GM19328 (cell line): ENCODE results near the gene CTNNA3.
"Not testable (repeated sequence)": the region's sequence is repeated elsewhere in the genome, so short reads cannot be mapped to it uniquely, and the experiment has no call there.

Experiments
- ATAC-seq: cut with Tn5 transposase; IDR thresholded peaks from one replicate; pipeline ENCODE4 v1.9.1; 2021; ENCODE audit warnings: mild to moderate bottlenecking, moderate library complexity; ENCODE audit not compliant: unreplicated experiment

The CTNNA3 gene

GRCh38 chr10:67606572-67606971 lies 89.4 kb downstream of the CTNNA3 start:
- no peak for ATAC-seq

GRCh38 chr10:67603701-67604100 lies 92.3 kb downstream of the CTNNA3 start:
- ATAC-seq = no peak

- ATAC-seq = no peak
Observed at GRCh38 chr10:67603086-67603485, 92.9 kb downstream of the CTNNA3 start.

DNA sequence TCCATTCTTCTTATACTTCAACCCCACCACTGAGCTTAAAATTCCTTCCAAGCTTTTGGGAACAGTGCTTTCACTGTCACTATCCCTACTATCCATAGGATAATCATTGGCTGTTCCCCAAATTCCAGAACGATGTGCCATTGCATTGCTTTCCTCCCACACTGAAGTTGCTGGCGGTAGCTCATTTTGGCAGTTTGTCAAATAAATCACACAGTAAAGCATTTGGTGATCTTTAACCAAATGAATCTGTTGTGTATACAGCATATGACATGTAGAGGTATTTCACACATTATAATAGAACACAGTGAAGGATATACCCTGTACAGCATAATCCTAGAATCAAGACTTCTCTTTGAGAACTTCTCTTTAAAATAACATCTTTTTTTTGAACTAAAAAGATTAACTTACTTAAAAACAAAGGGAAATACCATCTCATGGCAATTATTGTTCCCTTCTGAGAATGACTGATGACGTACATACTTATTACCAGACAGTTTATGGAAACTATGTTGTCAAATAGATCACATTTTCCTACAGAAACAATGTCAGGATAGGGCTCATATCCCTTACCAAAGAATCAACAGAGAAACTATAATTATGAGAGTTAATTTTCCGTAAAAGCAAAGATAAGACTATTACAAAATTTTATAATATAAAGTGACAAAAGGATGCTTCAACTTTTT lies 93.6 kb downstream of the CTNNA3 start:
- ATAC-seq = no peak

DNA sequence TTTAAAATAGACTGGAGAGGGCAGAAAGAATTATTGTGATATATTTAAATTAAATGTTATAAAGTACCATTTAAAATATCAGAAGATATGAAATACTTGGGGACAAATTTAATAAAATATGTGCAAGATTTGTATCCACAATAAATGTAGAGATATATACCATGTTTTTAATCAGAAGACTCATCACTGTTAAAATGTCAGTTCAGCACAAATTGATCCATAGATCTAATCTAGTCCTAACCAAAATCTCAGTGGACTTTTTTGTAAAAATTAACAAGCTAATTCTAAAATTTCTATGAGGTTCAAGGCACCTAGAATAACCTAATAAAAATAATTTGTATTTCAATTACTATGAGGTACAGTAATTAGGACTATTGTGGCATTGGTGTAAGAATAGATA lies 96.4 kb downstream of the CTNNA3 start:
- no peak for ATAC-seq

DNA sequence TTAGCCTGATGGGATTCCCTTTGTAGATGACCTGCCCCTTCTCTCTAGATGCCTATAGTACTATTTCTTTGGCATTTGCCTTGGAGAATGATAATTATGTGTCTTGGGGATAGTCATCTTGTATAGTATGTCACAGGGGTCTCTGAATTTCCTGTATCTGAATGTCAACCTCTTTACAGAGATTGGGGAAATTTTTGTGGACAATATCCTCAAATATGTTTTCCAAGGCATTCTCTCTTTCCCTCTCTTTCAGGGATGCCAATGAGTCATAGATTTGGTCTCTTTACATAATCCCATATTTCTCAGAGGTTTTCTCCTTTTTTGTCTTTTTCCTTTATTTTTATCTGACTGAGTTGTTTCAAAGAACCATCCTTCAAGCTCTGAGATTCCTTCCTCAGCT lies 99.4 kb downstream of the CTNNA3 start:
- no peak for ATAC-seq

GRCh38 chr10:67587771-67588170 lies 108.2 kb downstream of the CTNNA3 start:
- no peak for ATAC-seq

DNA sequence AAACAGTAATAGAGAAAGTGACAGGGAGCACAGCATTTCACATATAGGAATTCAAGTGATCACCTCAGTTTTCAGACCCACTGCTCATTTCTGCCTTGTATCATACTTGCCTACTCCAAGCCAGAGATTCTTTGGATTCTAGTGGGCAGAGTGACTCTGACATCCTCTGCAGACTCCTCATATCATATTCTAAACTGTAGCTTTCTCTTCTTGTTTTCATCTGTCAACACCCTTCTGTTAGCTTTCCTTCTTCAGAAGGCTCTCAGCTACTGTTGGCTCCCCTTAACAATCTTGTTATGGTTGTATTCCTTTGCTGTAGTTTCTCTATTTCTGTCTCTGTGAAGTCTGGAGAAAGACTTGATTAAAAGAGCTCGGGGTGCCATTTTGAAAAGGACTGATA lies 120.5 kb downstream of the CTNNA3 start:
- no peak for ATAC-seq

GRCh38 chr10:67573484-67573883 lies 122.5 kb downstream of the CTNNA3 start:
- ATAC-seq = no peak

GRCh38 chr10:67571503-67571902 lies 124.5 kb downstream of the CTNNA3 start:
- no peak for ATAC-seq

GRCh38 chr10:67558311-67558710 lies 137.7 kb downstream of the CTNNA3 start:
- not testable (repeated sequence) for ATAC-seq

DNA sequence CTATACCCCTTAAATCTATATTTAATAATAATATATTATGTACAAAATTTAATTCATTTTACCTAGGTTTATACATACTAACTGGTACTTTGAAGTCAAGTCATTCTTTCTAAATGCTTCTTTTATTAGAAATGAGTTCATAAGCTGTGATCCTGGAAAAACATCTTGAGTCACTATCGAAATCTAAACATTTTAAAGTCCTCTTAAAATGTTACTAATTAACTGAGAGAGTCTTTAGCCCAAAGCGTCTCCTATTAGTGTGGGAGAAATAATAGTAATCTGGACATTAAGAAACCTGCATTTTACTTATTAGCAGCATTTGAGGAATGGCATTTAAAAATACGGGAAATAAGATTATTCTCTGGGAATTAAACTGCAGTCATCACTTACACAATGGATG lies 142.7 kb downstream of the CTNNA3 start:
- no peak for ATAC-seq

DNA sequence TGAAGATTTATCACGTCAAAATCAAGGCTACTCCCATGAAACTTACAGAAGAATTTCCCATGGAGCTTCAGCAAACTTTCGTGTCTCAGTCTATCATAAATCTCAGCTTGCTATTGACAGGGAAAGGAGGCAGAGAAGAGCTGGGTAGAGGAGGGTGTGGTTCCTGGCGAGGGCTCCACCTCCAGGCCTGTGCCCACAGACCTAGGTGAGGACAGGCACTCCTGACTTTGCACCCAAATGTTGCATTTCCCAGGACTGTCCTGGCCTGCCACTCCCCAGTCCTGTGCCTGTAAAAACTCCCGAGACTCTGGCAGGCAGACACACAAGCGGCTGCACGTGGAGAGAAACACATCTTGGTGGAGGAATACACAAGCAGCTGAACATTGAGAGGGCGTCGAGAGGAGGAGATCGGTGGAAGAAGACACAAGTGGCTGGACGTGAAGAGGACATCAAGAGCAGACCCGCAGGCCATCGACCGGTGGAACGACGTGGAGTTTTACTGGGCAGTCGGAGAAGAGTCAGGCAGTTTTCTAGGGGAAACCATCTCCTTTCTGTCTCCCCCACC lies 145.1 kb downstream of the CTNNA3 start:
- no peak for ATAC-seq

DNA sequence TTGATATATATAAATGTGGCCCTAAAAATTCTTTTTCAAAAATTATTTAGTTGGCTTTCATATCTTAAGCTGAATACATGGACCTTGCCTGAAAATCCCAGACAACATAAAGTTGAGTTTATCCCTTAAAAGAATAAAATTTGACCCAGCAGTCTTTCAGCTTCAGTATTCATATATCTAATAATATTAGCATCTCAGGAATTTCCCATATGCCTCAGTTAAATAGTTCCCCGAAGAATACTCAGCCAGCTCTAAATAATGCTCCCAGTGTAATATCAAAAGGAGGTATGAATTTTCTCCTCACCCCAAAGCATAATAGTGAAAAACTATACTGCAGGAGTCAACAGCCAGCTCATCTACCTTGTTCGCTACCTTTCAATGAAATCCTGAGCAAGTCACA lies 145.9 kb downstream of the CTNNA3 start:
- ATAC-seq = no peak

- ATAC-seq = no peak
Observed at GRCh38 chr10:67549390-67549789, 146.6 kb downstream of the CTNNA3 start.

DNA sequence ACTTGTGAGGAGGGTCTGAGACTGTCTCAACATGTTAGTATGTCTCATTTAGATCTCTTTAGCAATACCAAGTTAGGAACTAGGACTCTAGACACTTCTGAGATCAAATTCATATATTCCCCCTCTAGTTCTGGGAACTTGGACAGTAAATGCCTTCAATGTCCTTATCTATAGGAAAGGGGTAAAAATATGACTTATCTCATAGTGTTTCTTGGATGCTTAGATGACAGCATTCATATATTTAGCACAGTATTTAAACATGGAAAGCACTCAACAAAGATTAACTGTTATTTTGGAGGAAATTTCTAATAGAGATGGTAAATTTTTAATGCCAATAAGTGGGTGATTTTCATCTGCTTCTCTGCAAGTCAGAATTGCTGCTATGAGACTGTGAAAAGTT lies 154.6 kb downstream of the CTNNA3 start:
- ATAC-seq = no peak

- no peak for ATAC-seq
Observed at GRCh38 chr10:67539312-67539711, 156.7 kb downstream of the CTNNA3 start.

DNA sequence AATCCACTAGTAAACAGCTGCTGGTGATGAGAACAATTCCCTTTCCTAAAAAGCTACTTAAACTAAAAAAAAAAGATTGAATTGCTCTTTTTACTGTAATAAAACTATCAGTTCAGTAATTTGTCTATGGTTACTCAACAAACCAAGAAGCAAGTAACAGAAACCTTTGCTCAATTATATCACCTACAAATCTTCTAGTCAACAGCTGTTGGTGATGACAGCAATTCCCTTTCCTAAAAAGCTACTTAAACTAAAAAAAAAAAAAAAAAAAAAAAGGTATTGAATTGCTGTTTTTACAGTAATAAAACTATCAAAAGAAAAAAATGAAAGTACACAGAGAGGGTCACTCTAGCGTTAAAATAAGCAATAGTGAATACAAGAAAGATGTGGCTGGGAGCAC lies 158.1 kb downstream of the CTNNA3 start:
- no peak for ATAC-seq

DNA sequence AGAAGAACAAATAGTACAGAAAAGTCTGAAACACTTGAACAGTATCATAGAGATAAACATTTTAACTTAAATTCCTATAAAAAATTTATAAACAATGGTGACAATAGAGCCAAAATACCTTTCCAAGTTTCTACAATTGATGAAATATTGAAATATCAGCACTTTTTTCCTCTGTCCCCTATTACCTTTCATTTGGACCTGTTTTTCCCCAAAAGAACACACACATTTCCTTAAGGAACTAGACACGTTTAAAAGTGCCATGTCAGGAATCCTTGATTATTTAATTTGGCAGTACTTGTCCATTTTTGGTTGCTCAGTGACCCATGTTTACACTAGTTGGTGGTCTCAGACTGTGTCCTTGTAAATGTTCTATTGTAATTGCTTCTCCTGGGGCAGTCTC lies 162.6 kb downstream of the CTNNA3 start:
- no peak for ATAC-seq

GRCh38 chr10:67530990-67531389 lies 165.0 kb downstream of the CTNNA3 start:
- ATAC-seq = not testable (repeated sequence)

DNA sequence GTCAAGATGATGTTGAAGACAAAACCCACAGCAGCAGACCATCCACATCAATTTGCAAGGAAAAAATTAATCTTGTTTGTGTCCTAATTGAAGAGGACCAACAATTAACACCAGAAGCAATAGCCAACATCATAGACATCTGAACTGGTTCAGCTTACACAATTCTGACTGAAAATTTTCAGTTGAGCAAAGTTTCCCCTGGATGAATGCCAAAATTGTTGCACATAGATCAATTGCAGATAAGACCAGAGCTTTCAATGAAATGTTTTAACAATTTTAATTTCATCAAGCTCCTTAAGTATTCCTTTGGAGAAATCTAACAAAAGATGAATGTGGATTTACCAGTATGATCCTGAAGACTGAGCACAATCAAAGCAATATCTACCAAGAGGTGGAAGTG lies 168.6 kb downstream of the CTNNA3 start:
- no peak for ATAC-seq

DNA sequence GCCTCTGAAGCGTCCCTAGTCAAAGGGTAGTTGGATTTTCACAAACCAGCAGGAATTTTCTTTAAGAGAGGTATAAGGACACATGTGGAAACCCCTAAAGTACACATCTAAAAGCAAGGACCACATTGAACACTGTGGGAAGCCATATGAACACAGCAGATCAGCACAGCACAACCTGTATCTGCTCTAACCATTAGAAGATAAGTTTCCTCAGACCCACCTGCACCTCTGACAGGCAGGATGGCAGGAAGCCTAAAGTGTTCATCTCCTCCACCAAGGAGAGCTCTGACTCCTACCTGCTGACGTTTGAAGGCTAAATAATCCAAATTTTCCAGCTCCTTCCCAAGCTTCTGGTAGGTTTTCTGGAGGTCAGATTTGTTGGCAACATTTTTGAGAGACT lies 174.4 kb downstream of the CTNNA3 start:
- no peak for ATAC-seq

GRCh38 chr10:67520924-67521520 lies 175.0 kb downstream of the CTNNA3 start:
- ATAC-seq = peak; percentile 65
